Mammary epithelial cell (primary cell): Measurements from ENCODE around the gene TAB2.

Source experiments
- EZH2 ChIP-seq: IDR thresholded peaks from 2 replicates; pipeline ENCODE4 v1.6.1; 2012; ENCODE audit warnings: low read length, inconsistent platforms, borderline replicate concordance
- TF ChIP-seq, protein P1 (sequence below), 2 donors: IDR thresholded peaks in 1 of 2; conservative IDR thresholded peaks in 1 of 2; 2 replicates each; pipeline ENCODE4 v1.5.1; 2011 to 2012; ENCODE audit warnings: inconsistent platforms in 2 of 2, low read length in 2 of 2, mild to moderate bottlenecking in 2 of 2, control low read depth in 1 of 2, low read depth in 1 of 2; ENCODE audit not compliant: insufficient read depth in 1 of 2; ENCODE audit errors: extremely low read depth in 1 of 2

DNA sequence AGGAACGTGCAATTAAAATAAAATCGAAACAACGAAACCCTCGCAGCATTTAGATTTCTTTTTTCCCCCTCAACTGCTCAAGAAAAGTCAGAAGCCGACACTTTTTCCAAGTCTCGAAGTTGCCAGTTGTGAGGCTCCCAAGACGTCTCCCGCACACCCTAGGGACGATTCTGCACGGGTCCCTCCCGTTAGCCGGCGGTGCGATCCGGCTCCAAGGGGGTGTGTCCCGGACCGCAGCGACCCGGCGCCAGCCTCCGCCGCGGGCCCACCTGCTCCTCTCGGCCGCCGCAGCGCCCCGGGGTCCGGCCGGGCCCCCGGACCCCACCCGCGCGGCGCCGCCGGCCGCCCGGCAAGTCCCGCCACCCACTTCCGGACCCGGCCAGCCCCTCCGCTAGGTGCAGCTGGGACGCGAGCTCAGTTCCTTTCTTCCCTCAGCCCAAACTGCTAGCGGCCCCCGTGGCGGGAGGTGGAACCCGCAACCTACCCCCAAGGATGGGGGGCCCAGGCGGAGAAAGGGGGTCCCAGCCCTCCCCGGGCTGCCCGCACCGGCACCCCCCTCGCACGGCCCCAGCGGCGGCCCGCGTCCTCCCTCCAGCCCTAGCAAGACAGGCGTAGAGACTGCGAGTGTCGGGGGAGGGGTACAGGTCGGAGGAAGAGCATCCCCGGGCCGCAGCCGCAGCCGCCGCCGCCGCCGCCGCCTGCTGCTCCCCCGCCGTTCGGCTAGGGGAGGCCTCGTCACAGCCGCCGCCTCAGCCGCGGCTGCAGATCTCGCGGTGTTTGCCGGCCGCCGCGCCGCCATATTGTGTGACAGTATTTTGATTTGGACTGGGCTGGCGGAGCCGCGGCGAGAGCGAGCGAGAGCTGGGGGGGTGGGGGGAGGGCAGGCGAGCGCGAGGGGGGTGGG lies 520 bp upstream of the TAB2 start:
- TF ChIP-seq, protein P1, sequence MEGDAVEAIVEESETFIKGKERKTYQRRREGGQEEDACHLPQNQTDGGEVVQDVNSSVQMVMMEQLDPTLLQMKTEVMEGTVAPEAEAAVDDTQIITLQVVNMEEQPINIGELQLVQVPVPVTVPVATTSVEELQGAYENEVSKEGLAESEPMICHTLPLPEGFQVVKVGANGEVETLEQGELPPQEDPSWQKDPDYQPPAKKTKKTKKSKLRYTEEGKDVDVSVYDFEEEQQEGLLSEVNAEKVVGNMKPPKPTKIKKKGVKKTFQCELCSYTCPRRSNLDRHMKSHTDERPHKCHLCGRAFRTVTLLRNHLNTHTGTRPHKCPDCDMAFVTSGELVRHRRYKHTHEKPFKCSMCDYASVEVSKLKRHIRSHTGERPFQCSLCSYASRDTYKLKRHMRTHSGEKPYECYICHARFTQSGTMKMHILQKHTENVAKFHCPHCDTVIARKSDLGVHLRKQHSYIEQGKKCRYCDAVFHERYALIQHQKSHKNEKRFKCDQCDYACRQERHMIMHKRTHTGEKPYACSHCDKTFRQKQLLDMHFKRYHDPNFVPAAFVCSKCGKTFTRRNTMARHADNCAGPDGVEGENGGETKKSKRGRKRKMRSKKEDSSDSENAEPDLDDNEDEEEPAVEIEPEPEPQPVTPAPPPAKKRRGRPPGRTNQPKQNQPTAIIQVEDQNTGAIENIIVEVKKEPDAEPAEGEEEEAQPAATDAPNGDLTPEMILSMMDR (conservative IDR thresholded peaks at IDR 0.05 in 1 of 2, IDR thresholded peaks at IDR 0.05 in 1 of 2; ENCODE audit: extremely low read depth in 1 of 2, insufficient read depth in 1 of 2, low read depth in 1 of 2, low read length in 2 of 2): no peak
- TF ChIP-seq EZH2: no peak
